NCI-H82 treated with DMSO at 0.1 percent for 48 hours (cell line): ENCODE data around the gene TSHZ1.

Experiments used
- DNase-seq: peaks from one replicate; lab custom pipeline; 2025; ENCODE audit not compliant: unreplicated experiment; lab: John Stamatoyannopoulos, UW

TSHZ1 gene

DNA sequence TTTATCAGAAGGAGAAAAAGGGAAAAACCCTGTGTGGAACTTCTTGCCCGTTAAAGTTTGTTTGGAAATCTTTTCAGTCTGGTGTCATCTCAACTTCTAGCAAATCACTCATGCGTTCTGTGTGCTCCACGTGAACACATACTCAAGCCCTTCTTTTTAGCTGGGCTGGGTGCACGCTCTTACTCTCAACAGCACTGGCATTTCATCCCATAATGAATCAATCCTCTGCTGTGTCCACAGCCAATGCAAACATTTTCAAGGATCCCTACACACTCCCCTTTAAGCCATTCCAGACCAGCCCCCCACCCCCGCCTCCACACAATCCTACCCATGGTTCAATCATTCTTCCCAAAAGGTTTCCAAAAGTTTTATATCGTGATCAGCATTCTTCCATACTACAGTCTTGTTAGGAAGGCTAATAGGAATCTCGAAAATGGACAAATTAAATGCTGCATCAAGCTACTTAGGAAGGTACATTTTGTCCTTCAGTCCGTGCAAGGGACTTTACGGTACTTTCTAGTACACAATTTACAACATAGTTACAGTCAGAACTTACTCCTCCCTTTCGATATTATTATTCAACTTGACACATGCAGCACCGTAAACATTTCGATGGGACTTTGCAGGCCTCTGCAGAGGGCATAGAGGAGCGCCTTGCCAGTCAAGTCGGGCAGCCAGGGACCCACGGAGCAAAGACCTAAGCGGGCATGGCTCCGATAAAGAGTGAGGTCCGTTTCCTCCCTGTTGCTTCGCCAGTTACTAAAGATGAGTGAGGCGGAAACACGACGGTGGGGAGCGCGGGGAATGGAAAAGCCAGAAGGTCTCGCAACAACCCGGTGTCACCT, 3.1 kb upstream of the TSHZ1 start:
- DNase-seq = no peak

- DNase-seq = peak; percentile 9
These were observed 2.3 kb upstream of the TSHZ1 start for GRCh38 chr18:75208155-75208835.

DNA sequence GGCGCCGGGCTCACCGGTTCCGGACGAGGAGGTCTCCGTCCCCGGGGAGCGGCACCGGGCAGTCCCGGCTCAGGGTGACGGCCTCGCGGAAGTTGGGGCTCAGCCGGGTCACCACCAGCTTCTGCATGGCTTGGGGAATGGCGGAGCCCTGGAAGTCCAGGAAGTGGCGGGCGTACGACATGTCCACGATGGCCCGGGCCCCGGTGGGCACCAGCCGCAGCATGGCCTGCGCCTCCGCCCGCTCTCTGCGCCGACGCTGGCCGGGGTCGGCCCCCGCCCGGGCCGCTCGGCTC, 1.8 kb upstream of the TSHZ1 start:
- DNase-seq = no peak

GRCh38 chr18:75209129-75209950, 1.3 kb upstream of the TSHZ1 start, which contains the start of gene PTGR3:
Gene PTGR3 (minus strand): TSS chr18:75209139. CDS start chr18:75209058, 81 bp downstream.
- peak; percentile 44 for DNase-seq

GRCh38 chr18:75209951-75210258, 692 bp upstream of the TSHZ1 start:
- DNase-seq = no peak

GRCh38 chr18:75211002-75211621, 515 bp downstream of the TSHZ1 start:
- DNase-seq = no peak

- no peak for DNase-seq
These were observed 992 bp downstream of the TSHZ1 start for GRCh38 chr18:75211626-75211952.

DNA sequence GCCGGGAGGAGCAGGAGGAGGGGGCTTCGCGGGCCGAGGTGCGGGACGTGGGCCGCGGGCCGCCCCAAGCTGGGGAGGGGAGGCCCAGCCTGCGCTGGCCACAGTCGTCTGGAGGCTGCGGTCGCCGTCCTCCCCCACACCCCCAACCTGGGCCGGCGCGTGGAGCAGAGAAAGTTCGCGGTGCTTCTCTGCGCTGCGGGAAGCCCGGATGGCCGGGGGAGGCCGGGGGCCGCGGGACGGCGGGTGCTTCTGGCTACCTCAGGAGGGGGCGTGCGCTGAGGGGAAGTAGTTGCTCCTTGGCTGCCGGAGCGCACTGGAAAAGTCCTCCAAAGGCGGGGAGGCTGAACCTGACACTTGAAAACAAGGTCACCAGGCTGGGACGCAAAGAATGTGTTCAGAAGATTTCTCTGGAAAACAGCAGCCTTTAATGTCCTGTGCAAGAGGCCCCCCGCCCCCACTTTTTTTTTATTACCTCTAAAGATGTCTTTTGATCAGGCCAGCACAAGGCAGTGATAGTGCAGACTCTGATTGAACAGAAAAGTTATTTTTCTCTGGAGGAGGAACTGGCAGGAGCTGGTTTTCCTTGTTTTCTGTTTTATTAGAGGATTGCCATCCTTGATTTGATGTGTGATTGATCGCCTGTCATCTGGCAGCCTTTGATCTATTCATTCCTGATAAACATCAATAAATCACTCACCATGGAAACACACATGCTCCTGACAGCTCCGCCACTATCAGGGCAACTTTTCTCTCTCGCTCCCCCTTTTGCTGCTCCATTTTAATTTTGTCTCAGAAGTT, 1.6 kb downstream of the TSHZ1 start:
- DNase-seq = no peak

DNA sequence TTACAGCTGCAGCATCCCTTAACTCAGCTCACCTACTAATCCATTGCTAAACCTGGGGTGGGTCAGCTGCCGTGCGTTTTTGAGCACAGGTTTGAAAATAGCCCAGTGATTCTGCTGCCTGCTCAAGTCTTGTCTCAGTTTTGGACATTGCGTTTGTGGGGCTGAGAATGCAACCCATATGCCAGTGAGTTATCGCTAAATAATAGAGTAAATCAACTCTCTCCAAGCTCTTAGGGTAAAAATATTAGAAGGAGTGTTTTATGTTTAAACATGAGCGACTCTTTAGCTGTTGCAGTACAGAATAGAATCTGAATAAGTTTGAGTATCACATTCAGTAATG, 2.1 kb downstream of the TSHZ1 start:
- DNase-seq = no peak

- DNase-seq = no peak
These were observed 3.2 kb downstream of the TSHZ1 start for GRCh38 chr18:75213611-75214331.

DNA sequence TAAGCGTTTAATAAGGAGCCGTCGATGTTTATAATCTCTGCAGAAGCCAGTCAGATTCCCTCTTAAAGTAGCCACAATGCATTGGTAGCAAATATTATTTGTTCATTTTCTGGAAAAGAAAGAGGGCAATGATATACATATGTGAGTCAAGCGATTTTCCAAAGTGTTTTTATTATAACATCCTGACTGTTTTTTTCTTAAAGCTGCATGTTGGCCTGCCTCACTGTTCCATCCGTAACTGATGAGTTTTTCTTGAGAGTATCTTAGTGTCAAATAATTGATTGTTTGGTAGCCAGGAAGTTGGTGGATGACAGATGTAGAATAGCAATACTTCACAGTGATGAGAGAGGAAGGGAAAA, 3.7 kb downstream of the TSHZ1 start:
- DNase-seq = no peak

GRCh38 chr18:75214766-75215510, 4.3 kb downstream of the TSHZ1 start:
- no peak for DNase-seq

DNA sequence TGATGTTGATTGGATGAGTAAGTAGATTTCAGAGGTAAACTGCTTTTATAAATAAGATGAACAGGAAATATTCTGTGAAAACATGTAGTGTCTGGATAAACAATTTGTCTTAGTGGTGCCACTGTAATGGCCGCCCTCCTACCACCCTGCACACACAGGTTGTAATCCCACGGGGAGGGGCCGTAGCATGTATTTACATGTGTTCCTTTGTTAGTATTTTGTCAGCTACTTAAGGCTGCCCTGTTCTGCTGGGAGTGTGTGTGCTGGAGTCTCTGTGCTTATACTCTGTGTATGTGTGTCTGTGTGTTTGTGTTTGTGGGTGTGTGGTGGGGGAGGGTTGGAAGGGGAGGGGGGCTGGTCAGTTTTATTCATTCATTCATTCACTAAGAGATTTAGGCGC, 5.1 kb downstream of the TSHZ1 start:
- no peak for DNase-seq

- DNase-seq = no peak
These were observed 5.8 kb downstream of the TSHZ1 start for GRCh38 chr18:75216212-75216910.

DNA sequence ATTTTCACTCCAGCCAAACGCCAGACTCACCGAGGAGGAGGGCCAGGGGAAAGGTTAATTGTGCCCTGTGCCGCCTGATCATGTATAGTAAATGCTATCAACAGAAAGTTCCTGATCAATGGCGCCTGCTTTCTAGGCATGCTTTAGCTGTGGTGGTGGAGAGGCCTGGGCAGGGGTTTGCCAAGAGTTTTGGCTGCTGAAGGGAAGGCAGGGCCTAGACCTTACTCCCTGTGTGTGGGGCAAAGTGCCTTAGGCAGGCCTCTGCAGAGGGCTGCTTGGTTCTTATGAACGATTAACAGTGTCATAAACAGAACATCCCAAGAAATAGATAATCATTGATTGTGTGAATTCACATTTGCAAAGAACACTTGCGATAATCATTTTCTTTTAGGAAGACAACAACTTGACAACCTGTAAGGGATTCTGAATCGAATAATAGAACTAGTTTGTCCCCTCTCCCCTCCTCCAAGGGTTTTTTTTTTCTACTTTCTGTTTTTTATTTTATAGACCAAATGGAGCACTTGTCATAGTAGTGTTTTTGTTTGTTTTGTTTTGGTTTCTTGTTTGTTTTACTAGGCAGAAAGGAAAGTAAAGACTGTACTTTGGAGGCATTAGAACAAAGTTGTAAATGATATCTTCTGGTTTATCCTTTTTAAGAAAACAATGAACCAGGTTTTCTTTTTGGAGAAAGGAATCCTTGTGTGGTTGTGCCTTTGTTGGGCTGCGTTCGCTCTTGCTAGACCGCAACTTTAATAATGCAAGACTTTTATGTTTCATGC, 6.5 kb downstream of the TSHZ1 start:
- DNase-seq = no peak

GRCh38 chr18:75218065-75218923, 7.7 kb downstream of the TSHZ1 start:
- DNase-seq = peak; percentile 74

DNA sequence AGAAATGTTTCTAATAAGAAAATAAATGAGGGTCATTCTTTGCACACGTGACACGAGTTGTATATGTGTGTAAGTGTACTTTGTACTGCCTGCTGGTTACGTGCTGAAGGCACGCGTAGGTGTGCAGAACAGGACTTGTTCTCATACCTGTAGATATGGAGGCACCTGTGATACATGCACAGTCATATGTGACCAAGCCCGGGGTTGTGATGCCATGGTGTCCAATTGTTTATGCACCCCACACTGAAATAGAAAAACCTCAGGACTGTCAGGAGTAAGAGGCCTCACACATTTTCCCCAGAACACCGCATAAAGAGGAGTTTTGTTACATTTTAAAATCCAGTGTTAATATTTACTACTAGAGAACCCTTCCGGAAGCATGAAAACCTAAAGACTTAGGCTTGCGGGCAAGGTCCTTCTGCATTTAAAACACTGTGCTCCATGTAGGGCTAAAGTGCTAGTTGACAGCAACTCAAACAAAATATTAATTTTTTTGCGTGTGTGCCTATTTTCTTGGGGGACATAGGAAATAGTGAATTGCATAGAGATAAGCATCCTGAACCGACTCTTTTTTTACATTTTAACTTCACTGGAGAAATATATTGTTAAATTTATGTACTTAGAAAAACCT, 9.3 kb downstream of the TSHZ1 start:
- no peak for DNase-seq
